ENCODE measurements around the gene ARID5B.

- TF ChIP-seq CTCF (IDR thresholded peaks at IDR 0.05) (no peak), RAD21 (IDR thresholded peaks at IDR 0.05; ENCODE audit: low read length) (no peak), USF2 (IDR thresholded peaks at IDR 0.05; ENCODE audit: borderline replicate concordance, low read depth, low read length) (no peak), PBX3 (IDR thresholded peaks at IDR 0.05) (peak; percentile 60), RFX5 (IDR thresholded peaks at IDR 0.05; ENCODE audit: low read length) (no peak)
Measured at GRCh38 chr10:62059217-62059920, 157.9 kb downstream of the ARID5B start.
